ENCODE results near the gene CCT3.
"Not testable (repeated sequence)": the region's sequence is repeated elsewhere in the genome, so short reads cannot be mapped to it uniquely, and the experiment has no call there.

Gene CCT3

GRCh38 chr1:156338180-156338976, at the start of gene CCT3, which contains the start of gene TSACC:
TSS of gene CCT3 (minus strand) at chr1:156338292. CDS start at chr1:156338184, 108 bp downstream.
TSS of gene TSACC (plus strand) at chr1:156338526. CDS start at chr1:156339758, 1,232 bp downstream.
- DNase-seq: peak; percentile 100

GRCh38 chr1:156387870-156388173, 49.7 kb upstream of the CCT3 start:
- DNase-seq: no peak

GRCh38 chr1:156386949-156387869, 49.1 kb upstream of the CCT3 start:
- no peak for DNase-seq

- no peak for DNase-seq
Observed at GRCh38 chr1:156386134-156386901, 48.2 kb upstream of the CCT3 start.

- peak; percentile 89 for DNase-seq
Observed at GRCh38 chr1:156385534-156386031, 47.5 kb upstream of the CCT3 start.

- DNase-seq: no peak
Observed at GRCh38 chr1:156384658-156385057, 46.6 kb upstream of the CCT3 start.

GRCh38 chr1:156384007-156384406, 45.9 kb upstream of the CCT3 start:
- DNase-seq: no peak

GRCh38 chr1:156383023-156383422, 44.9 kb upstream of the CCT3 start:
- DNase-seq: peak; percentile 80

GRCh38 chr1:156382561-156382960, 44.5 kb upstream of the CCT3 start:
- no peak for DNase-seq

GRCh38 chr1:156379420-156380165, 41.5 kb upstream of the CCT3 start:
- DNase-seq: no peak

- DNase-seq: no peak
Observed at GRCh38 chr1:156378557-156378956, 40.5 kb upstream of the CCT3 start.

GRCh38 chr1:156376958-156377919, 39.1 kb upstream of the CCT3 start:
- DNase-seq: no peak

- no peak for DNase-seq
Observed at GRCh38 chr1:156376146-156376545, 38.1 kb upstream of the CCT3 start.

GRCh38 chr1:156373546-156373945, 35.5 kb upstream of the CCT3 start:
- DNase-seq: no peak

GRCh38 chr1:156372876-156373275, 34.8 kb upstream of the CCT3 start:
- DNase-seq: no peak

- no peak for DNase-seq
Observed at GRCh38 chr1:156372265-156372586, 34.1 kb upstream of the CCT3 start.

- DNase-seq: peak; percentile 56
Observed at GRCh38 chr1:156371553-156372264, 33.6 kb upstream of the CCT3 start.

GRCh38 chr1:156369685-156370286, 31.7 kb upstream of the CCT3 start:
- not testable (repeated sequence) for DNase-seq

- DNase-seq: peak; percentile 58
Observed at GRCh38 chr1:156368889-156369684, 31.0 kb upstream of the CCT3 start, which contains the start of gene RHBG. TSS of gene RHBG (plus strand) at chr1:156369211. CDS start at chr1:156369250, 39 bp downstream.
